ENCODE measurements around the gene AHRR.

AHRR gene

DNA sequence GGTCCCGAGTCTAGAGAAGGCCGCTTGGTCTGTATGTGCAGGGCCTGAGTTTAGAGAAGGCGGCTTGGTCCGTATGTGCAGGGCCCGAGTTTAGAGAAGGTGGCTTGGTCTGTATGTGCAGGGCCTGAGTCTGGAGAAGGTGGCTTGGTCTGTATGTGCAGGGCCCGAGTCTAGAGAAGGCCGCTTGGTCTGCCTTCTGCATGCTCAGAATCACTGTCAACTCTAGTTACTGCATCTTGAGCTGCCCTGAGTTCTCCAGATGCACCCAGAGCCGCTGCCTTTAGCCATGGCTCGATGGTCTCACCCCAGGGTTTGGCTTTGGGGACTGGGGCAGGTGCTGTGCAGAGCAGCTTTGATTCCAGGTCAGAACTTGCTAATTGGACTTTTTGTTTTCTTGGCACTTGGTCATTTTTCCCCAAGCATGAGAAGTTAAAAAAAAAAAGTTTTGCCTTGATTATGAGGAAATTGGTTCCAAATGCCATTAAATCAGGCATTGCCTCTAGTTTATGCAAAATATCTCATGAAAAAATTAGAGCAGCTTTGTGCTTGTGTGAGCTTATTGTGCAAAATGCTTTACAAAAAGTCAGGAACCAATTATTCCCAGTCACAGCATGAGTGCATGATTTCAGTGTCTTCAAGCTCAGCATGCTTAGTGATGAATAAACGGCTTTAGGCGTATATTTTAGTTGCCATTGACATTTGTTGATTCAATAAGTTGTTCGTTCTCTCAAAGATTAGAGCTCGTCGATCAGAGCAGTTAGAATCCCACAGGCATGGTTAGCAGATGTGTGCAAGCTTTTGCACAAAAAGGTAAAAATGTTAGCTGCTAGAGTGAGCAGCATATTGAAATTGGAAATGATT, 96.0 kb downstream of the AHRR start:
- DNase-seq, result no peak

DNA sequence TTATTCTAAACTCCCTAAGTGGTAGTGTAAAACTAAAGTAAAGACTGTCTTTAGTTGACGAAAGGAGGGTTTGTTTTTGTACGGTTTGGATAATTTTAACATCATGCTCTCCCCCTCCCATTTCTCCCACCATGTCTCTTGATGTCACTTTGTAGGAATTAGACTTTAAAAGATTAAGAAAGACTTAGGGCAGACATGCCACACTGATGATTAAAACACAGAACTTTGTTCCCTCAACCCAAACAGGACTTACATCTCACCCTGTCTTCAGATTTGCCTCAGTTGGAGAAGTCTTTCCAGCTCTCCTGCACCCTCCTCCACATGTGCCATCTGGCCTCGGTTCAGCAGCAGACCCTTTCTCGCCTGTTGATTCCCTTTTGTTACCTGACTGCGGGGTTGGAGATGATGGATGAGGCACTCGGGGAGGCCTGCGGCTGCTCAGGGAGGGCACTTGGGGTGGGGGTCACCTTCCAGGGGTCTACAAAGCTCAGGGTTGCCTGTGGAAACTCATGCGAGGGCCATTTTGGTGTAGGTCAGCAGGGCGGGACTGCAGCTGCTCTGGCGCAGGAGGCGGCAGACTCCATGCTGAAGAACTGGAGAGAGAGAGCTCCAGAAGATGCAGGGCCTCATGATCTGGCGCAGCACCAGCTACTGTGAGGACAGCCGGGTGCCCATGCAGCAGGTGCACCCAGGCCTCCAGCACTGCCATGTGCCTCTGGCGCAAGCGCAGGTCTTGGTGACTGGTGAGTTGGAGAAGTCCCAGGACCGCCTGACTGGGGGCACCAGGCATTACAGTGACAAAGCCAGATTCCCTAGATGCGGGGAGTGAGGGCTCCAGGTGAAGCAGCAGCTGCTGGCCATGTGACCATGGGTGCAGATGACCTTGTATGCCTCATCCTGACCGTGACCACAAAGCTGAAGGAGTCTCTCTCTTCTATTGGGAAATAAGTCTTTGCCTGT, 96.9 kb downstream of the AHRR start:
- no peak for DNase-seq

- no peak for DNase-seq
Observed at GRCh38 chr5:419970-420369, 98.5 kb downstream of the AHRR start.

- DNase-seq, result no peak
Observed at GRCh38 chr5:420632-421286, 99.2 kb downstream of the AHRR start.

GRCh38 chr5:421287-421880, 99.9 kb downstream of the AHRR start:
- DNase-seq, result no peak

DNA sequence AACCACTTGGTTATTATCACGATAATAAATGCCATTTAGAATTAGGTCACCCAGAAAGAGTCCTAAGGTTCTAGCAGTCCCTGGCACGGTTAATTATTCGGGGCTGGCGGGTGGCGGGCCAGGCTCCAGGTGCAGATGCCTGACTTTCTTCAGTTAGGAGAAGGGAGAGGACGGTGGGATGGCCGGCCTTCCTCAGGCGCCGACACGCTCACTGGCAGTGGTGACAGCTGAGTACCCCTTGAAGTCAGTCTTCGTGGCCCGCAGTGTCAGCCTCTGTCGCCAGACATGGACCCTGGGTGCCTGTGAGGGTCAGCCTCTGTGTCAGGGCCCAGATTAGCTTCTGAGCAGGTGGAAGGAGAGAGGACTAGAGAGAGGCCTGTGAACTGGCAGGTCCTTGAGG, 100.4 kb downstream of the AHRR start:
- DNase-seq, result no peak

GRCh38 chr5:422323-423232, 101.1 kb downstream of the AHRR start:
- no peak for DNase-seq

DNA sequence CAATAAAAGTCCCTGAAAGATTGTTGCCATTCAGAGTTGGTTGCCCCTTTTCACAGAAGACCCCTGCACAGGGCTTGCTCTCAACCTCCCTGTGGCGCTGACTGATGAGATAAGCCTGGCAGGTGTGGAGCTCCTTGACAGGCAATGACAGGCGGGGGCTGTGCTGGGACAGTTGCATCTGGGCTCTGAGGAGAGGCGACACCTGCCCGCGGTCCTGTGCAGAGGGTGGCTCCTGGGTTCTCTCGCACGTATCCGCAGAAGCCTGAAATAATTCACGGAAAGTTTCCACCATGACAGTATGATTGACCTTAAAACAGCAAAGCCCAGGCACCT, 101.7 kb downstream of the AHRR start:
- DNase-seq, result no peak

DNA sequence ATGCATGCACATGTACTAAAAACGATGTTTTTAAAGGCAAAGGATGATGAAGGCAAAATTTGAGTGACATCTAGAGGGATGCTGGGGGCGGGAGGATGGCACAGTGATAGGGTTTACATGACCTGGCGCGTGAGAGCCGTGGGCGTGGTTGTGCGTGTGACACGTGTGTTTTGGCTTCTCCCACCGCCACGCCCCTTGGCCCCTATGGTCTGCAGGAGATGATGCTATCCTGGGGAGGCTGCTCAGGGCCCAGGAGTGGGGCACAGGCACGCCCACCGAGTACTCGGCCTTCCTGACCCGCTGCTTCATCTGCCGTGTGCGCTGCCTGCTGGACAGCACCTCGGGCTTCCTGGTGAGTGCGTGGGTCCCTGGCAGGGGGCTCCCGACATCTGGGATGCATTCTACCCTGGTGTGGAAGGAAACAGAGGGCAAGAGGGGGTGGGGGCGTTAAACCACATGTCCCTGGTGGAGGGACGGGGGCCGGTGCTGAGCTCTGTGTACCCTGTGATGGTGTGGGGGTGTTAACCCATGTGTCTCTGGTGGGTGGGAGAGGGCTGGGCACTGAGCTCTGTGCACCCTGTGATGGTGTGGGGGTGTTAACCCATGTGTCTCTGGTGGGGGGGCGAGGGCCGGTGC, 102.2 kb downstream of the AHRR start:
- no peak for DNase-seq

- DNase-seq, result no peak
Observed at GRCh38 chr5:424301-425110, 103.0 kb downstream of the AHRR start.

DNA sequence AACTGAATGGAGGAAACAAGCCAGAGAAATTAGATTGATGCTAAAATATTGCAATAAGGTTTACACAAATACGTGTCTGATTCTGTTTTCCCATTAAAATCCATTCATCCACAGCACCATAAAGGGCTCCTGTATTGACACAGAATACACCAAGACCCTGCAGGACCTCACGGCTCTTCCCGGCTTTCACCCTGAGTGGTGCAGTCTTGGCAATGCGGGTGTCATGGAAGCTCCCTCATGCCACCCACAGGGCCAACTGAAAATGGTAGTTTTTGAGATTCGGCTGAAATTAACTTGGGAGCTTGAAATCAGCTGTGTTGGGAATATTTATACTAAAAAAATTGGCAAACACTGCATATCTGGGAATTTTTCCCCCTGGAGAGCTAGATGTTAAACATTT, 104.2 kb downstream of the AHRR start:
- no peak for DNase-seq

GRCh38 chr5:426392-426976, 105.0 kb downstream of the AHRR start:
- no peak for DNase-seq

GRCh38 chr5:427415-428087, 106.0 kb downstream of the AHRR start:
- DNase-seq, result no peak

DNA sequence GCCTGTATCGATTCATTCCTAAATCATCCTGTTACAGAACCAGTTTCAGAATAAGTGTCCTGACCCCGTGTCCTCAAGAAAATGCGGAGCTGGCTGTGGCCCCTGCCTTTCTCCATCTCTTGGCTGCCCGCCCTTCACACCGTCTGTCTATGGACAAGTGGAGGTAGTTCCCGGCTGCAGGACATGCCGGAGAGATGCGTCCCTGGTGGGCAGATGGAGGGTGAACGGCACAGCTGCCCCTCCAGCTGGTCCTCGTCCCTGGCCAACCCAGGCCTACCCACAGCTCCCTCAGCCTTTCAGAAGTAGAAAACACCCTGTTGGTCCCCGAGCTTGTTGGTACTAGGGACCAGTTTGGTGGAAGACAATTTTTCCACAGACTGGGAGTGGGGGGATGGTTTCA, 106.7 kb downstream of the AHRR start:
- no peak for DNase-seq

DNA sequence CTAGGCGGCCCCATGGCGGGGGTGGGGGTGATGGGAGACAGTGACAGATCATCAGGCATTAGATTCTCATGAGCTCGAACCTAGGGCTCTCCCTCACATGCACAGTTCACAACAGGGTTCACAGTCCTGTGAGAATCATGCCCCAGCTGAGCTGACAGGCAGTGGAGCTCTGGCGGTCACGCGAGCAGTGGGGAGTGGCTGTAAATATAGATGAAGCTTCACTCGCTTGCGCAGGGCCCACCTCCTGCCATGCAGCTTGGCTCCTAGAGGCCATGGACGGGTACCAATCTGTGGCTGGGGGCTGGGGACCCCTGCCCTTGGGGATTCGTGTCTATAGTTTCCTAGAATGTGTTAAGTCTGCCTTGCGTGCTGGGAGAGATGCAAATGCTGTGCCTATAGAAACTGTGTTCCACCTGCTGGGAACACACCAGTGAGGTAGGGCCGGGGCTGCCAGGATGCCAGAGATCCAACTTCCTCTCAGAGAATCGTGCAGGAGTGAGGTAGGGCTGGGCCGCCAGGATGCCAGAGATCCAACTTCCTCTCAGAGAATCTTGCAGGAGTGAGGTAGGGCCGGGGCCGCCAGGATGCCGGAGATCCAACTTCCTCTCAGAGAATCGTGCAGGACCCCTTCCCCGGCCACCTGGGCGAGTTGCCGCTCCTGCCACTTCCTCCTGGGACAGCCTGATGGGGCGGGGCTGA, 107.4 kb downstream of the AHRR start:
- no peak for DNase-seq

- no peak for DNase-seq
Observed at GRCh38 chr5:429453-430188, 108.1 kb downstream of the AHRR start.

DNA sequence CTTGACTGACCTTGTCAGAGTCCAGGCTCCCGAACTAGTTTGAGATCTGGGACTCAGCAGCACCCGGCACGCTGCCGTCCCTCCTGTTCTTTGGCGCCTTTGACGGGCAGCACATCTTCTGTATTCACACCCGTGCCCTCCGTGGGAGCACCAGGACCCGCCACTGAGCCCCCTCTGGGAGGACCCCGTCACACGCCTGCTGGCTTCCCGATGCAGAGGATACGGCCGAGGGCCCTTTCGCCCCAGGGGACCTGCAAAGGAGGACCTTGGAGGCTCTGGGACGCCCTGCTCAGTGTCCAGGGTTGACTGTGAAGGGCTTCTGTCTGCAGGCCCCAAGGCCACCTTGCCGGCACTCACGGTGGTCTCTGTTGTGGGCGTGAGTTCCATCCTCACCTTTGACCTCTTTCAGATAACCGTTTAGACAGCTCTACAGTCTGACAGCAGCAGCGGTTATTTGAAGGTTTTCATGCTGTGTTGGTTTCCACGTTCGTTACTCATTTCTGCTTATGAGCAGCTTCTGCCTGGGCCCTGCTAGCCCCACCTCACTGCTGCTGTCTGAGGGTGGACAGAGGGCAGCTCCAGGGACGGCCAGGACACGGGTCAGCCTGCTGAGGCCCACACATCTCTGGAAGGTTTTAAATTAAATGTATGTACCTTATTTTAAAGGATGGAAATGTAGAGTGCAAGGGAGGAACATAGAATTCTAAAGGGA, 108.9 kb downstream of the AHRR start:
- no peak for DNase-seq

Data from stimulated activated CD4-positive, alpha-beta T cell treated with anti-CD3 and anti-CD28 coated beads, Interleukin-2, amount 100 ng/mL, for 24 hours (primary cell).